Endometrial microvascular endothelial cells (primary cell): ENCODE results near the gene PROB1. TPM values are rescaled to one million over a fixed set of nuclear protein-coding genes. Genes with fewer than 3 reads are reported as not detected.
"Not testable (repeated sequence)": the region's sequence is repeated elsewhere in the genome, so short reads cannot be mapped to it uniquely, and the experiment has no call there.

ENCODE experiments used
- in situ Hi-C: cut with HindIII; loops from 2 replicates; pipeline ENCODE4 v1.10.0; 2017; ENCODE audit warnings: low sequenced_read_pairs, low pct_unique_long_range_greater_than_20kb; ENCODE audit errors: inconsistent ontology term
- total RNA-seq: library from RNA; depleted of rRNA; stranded (reverse); fragments of >200 nt; gene quantifications from one replicate; pipeline ENCODE4 v1.2.3, GENCODE V29; 2015; ENCODE audit errors: inconsistent ontology term

PROB1 gene
- total RNA-seq, 1 donor from 2014 or later, result 1.8 TPM

GRCh38 chr5:139397921-139398320 is 3.0 kb upstream of the PROB1 start:
- in situ Hi-C loops, result no loop called here

DNA sequence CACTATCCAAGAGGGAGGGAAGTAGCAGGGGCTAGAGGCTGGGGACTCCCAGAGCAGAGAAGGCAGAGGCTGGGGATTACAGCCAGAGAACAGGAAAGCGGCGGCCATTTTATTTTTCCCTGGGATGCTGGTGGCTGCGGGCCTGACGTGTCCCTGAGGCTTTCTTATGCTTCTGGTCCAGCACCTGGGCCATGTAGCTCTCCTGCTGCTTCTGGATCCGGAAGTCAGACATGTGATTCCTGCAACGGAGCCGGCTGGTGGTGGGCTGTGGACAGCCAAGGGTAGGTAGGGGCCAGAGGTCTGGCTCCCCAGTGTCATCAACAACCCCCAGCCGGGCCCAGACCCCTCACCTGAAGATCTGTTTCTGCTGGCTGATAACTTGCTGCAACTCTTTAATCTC is 1.8 kb upstream of the PROB1 start:
- in situ Hi-C loops, result no loop called here

DNA sequence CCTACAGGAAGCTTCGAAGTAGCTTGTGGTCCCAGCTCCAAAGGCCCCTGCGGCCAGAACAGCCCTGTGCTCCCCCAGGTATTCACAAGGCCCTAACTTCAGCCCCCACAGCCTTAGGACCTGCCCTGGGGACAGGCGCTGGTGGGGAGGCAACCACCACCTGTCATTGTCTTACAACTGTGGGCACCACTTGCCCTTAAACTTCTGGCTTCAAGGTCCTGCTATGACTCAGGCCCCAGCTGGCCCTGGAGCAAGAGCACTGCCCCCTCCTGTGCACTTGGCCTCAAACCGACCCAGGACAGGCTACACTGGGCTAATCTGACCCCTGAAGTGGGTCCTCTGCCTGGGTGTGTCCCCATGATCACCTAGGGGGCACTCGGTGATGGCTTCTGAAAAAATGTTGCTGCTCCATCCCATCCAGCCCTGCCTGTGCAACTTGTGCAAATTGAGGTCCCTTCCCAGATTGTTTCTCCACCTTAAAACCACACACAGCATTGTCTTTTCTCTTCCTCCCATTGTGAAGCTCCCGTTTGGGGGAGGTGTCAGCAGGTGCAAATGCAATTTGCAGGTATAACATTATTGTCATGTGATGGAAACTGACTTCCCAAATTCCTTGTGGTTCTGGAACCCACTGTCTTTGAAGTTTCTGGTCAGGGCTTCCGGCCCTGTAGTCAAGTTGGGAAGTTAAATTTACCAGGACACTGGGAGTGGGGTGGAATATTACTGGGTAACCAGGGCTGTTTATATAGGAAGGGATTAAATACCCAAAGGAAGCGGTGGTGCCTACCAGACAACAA is 1.1 kb upstream of the PROB1 start:
- in situ Hi-C loops, result no loop called here

DNA sequence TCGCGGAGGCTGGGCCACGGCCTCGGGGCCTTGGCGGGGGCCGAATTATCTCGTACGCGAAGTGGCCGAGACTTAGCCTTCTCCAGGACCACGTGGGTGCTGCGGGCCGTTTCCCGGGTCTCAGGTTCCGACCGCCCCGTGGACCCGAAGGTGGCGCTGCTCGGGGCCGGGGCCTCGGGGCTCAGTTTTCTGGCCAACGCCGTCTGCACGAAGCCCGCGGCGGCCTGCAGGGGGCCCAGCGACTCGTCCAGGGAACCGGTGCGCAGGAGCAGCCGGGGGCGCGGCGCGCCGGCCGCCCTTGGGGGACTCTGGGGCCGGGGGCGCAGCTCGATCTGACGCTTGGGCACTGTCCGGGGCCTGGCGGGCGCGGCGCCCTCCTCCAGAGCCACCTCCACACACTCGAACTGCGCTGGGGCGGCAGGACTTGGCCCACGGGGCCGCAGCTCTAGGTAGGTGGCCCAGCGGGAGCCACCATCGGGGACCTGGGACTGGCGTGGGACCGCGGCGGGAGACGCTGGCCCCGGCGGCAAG is 716 bp downstream of the PROB1 start:
- in situ Hi-C loops, result no loop called here

DNA sequence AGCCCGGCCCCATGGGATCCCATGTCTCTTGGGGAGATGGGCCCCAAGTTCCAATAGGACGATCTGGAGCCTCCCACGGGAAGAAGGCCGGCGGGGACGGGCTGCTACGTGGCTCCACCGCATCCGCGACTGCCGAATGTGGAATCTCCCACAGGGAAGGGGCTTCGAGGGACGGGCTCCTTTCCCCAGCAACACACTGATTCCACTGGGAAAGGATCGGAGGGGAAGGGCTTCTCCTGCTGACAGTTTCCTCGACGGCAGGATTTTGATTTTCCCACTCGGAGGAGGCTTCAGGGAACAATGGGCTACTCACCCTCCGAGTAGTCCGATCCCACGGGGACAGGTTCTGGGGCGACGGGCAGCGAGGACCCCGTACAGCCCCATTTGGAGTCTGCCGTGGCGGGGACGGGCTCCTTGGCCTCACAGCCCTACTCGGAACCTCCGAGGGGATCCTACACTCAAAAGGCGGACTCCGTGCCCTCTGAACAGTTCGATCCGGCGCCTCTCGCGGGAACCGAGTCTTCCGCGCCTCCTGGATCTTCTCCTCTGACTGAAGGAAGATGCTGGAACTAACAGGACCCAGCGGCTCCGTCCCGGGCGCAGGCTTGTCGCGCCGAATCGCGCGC is 1.3 kb downstream of the PROB1 start:
- in situ Hi-C loops, result no loop called here

- in situ Hi-C loops, result no loop called here
Measured at GRCh38 chr5:139392678-139393496, 2.0 kb downstream of the PROB1 start.

DNA sequence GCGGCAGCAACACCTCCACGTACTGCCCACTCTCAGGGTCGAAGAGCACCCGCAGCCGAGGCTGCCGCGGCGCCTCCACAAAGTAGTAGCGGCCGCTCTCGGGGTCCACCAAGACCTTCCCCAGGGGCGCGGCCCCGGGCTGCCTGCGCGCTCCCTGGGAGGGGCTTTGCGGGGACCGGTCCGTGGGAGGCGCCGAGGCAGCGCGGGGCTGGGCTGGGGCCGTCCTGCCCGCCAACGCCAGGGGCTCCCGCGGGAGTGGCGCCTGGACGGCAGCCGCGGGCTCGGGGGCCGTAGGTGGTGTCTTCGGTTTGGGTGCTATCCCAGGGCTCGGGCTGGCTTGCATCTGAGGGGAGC is 2.6 kb downstream of the PROB1 start:
- in situ Hi-C loops, result no loop called here

- in situ Hi-C loops, result no loop called here
Measured at GRCh38 chr5:139391570-139392323, 3.2 kb downstream of the PROB1 start.

DNA sequence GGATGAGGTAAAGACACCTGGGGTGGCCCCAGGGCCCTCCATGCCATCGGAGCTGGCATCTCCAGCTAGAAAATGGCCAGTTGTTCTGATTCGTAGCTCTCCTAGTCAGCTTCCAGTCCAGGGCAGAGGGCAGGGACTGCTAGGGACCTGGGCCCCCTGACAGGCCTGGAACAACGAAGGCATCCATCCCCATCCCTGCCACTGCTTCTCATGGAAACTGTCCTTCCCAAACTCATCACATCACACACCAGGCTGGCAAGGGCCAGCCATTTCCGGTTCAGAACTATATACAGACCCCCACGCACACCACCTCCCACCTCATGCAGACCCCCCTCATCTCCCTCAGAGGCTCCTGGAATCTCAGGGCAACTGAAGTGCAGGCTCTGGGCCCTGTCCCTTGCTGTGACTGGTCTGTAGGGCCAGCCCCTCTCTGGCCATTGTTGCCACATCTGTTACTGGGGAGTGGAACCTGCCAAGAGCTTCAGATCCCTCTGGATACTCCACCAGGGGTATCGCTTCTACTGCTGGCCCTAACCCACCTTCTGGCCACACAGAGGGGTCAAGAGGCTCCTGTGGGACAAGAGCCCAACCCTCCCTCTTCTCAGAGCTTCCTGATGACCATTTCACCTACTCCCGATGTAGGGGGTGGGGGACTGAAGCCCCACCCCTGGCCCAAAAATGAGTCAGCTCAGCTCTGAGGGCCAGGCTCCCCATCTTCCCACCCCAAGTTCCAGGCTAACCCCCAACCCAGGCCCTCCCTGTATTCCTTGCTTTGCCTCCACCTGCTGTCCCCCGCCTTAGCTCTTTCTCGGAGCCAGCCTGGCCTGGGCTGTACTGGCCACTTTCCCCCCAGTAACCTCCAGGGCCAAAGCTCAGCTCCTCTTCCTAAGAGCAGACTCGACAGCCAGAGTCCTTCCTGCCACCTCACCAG is 4.0 kb downstream of the PROB1 start:
- in situ Hi-C loops, result no loop called here

- in situ Hi-C loops, result no loop called here
Measured at GRCh38 chr5:139389701-139390638, 4.9 kb downstream of the PROB1 start, which contains the start of gene MZB1. MZB1 (minus strand) TSS chr5:139389913; CDS start chr5:139389856, 57 bp downstream.

- in situ Hi-C loops, result no loop called here
Measured at GRCh38 chr5:139388198-139388821, 6.6 kb downstream of the PROB1 start.

GRCh38 chr5:139387611-139388197 is 7.2 kb downstream of the PROB1 start:
- in situ Hi-C loops, result no loop called here

GRCh38 chr5:139386956-139387355 is 7.9 kb downstream of the PROB1 start:
- in situ Hi-C loops, result not testable (repeated sequence)

- in situ Hi-C loops, result no loop called here
Measured at GRCh38 chr5:139386050-139386438, 8.9 kb downstream of the PROB1 start.

DNA sequence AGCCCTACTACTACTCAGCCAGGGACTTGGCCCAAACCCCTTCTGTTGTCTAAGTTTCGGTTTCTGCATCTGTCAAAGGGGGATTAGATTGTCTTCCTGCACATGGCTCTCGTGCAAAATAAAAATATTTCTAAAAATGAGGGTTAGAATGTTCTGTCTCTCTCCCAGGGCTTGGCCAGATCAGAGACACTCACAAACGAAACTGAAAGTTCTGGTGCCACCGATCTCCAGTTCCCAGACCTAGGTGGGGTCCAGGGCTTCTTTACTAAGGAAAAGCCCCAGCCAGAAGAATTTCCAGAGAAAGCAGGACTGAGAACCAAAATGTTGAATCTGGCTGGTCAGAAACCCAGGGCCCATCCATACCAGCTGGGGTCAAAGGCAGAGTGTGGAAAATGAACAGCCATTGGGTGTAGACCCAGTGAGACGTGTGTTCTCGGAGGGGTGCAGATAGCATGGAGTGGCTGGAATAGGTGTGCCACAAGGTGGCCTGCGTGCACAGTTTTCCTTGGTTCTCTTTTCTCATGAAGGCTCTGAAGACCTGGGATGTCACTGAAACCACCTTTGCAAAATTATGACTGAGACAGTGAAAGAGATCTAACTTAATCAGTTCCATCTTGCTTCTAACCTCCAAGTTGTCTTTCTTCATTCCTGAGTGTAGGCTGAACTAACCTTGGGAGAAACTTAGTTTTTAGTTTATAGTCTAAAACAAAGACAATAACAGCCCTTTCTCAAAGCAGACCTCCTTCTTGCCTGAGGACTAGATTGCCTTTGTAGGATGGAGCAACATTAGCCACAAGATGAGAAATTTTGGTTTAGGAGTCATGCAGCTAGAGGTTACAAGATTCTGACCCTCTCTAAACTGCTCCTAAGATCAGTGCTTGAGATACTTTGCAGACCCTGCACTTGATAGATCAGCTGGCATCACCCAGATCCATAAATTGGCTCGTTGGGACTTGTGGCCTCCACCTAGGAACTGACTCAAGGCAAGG is 9.5 kb downstream of the PROB1 start:
- in situ Hi-C loops, result no loop called here
